ENCODE measurements around the gene SPDYE2.
"Not testable (repeated sequence)": the region's sequence is repeated elsewhere in the genome, so short reads cannot be mapped to it uniquely, and the experiment has no call there.

- TF ChIP-seq CTCF, POLR2A (IDR thresholded peaks at IDR 0.05): not testable (repeated sequence)
Observed at GRCh38 chr7:102532127-102532526, 18.9 kb upstream of the SPDYE2 start.
